AG04450 (cell line): ENCODE measurements around the gene IMMP2L. TPM values are rescaled to one million over a fixed set of nuclear protein-coding genes. Genes with fewer than 3 reads are reported as not detected.

ENCODE experiments used
- CTCF ChIA-PET: fragments of 300-600, 350-600 bp; formaldehyde crosslinking; extraction: SDS; loops from one replicate; lab custom pipeline; 2022; ENCODE audit warnings: antibody characterized with exemption, inconsistent platforms; lab: Charles Lee
- POLR2A ChIA-PET: fragments of 350-600 bp; formaldehyde crosslinking; extraction: SDS; loops from one replicate; lab custom pipeline; 2021; ENCODE audit warnings: antibody characterized with exemption, inconsistent platforms; lab: Yijun Ruan, JAX
- DNase-seq: peaks from one replicate; pipeline ENCODE4 v3.0.0-alpha.2; 2011; ENCODE audit warnings: low read depth, low spot score
- H3K27ac ChIP-seq: one replicate; pipeline ENCODE4 v1.5.1; 2012; ENCODE audit warnings: low read depth, low read length, control low read depth
- H3K27me3 ChIP-seq: one replicate; pipeline ENCODE4 v1.6.0; 2012; ENCODE audit warnings: low read length; ENCODE audit not compliant: control insufficient read depth, insufficient read depth
- H3K4me3 ChIP-seq: 2 replicates; pipeline ENCODE4 v1.5.1; 2011; ENCODE audit warnings: mild to moderate bottlenecking, low read depth, low read length, control low read depth
- H3K9me3 ChIP-seq: 2 replicates; pipeline ENCODE4 v1.5.1; 2012; ENCODE audit warnings: low read length; ENCODE audit not compliant: control insufficient read depth, insufficient read depth
- CTCF ChIP-seq: IDR thresholded peaks from 2 replicates; pipeline ENCODE4 v1.5.1; 2011; ENCODE audit warnings: low read depth, low read length, control low read depth, inconsistent platforms
- polyA plus RNA-seq: library from polyadenylated mRNA; depleted of rRNA; stranded (reverse); fragments of >200 nt; gene quantifications from 2 replicates; pipeline ENCODE4 v1.2.3, GENCODE V29; 2011

The IMMP2L gene
- polyA plus RNA-seq, 1 experiment: 8.0 TPM

GRCh38 chr7:111030336-111030735 lies 532.0 kb downstream of the IMMP2L start:
- ChIA-PET POLR2A (no interaction called here), CTCF (no interaction called here)
- no peaks in the 10 kb centered on the region for H3K9me3 ChIP-seq
- no peak for TF ChIP-seq CTCF
- no peak overlapping the region for H3K4me3 ChIP-seq
- DNase-seq: no peak
- H3K27me3 ChIP-seq: no peaks in the 10 kb centered on the region
- no peak overlapping the region for H3K27ac ChIP-seq

- H3K27me3 ChIP-seq: no peaks in the 10 kb centered on the region
- no peak overlapping the region for H3K4me3 ChIP-seq
- CTCF ChIA-PET: interaction anchor here (1.1 kb wide), 1 partner anchor 69 kb away, joined by 4 read pairs; no protein-coding TSS in a partner anchor
- no peak for DNase-seq
- POLR2A ChIA-PET: no interaction called here
- TF ChIP-seq CTCF: no peak
- H3K27ac ChIP-seq: no peak overlapping the region
- no peaks in the 10 kb centered on the region for H3K9me3 ChIP-seq
Observed at GRCh38 chr7:111029574-111030251, 532.6 kb downstream of the IMMP2L start.

GRCh38 chr7:111029141-111029572 lies 533.1 kb downstream of the IMMP2L start:
- Histone ChIP-seq H3K27me3 (no peaks in the 10 kb centered on the region), H3K4me3 (no peak overlapping the region), H3K9me3 (no peaks in the 10 kb centered on the region), H3K27ac (no peak overlapping the region)
- ChIA-PET CTCF (interaction anchor here (1.1 kb wide), 1 partner anchor 69 kb away, joined by 4 read pairs; no protein-coding TSS in a partner anchor), POLR2A (no interaction called here)
- no peak for DNase-seq
- no peak for TF ChIP-seq CTCF

- no peak overlapping the region for H3K27ac ChIP-seq
- no peaks in the 10 kb centered on the region for H3K27me3 ChIP-seq
- POLR2A ChIA-PET: no interaction called here
- H3K9me3 ChIP-seq: no peaks in the 10 kb centered on the region
- H3K4me3 ChIP-seq: no peak overlapping the region
- TF ChIP-seq CTCF: no peak
- DNase-seq: no peak
- CTCF ChIA-PET: no interaction called here
Observed at GRCh38 chr7:111027396-111027795, 534.9 kb downstream of the IMMP2L start.

- DNase-seq: no peak
- TF ChIP-seq CTCF: no peak
- no peaks in the 10 kb centered on the region for H3K9me3 ChIP-seq
- ChIA-PET CTCF (no interaction called here), POLR2A (no interaction called here)
- H3K27ac ChIP-seq: no peak overlapping the region
- H3K27me3 ChIP-seq: no peaks in the 10 kb centered on the region
- H3K4me3 ChIP-seq: no peak overlapping the region
Observed at GRCh38 chr7:111026806-111027205, 535.5 kb downstream of the IMMP2L start.
